ENCODE results near the gene PIGC. TPM values are rescaled to one million over a fixed set of nuclear protein-coding genes. Genes with fewer than 3 reads are reported as not detected.
"Not testable (repeated sequence)": the region's sequence is repeated elsewhere in the genome, so short reads cannot be mapped to it uniquely, and the experiment has no call there.

Gene PIGC
- total and polyA plus RNA-seq, 7 donors = 15.3 to 37.4 (median 22.3) TPM

GRCh38 chr1:172446547-172446946 is 2.7 kb upstream of the PIGC start:
- DNase-seq = no peak
- peaks cover 0 to 31% (median 19%) of the 10 kb centered on the region in 4 donors for H3K4me1 ChIP-seq
- H3K27ac ChIP-seq = no peak overlapping the region
- 87 to 92% methylated on average over 3 of the region's 3 CpGs for WGBS, 2 donors
- TF ChIP-seq POLR2A (IDR thresholded peaks at IDR 0.05) (no peak), EP300 (IDR thresholded peaks at IDR 0.05) (no peak), POLR2AphosphoS5 (IDR thresholded peaks at IDR 0.05) (no peak)
- TF ChIP-seq, protein P1, sequence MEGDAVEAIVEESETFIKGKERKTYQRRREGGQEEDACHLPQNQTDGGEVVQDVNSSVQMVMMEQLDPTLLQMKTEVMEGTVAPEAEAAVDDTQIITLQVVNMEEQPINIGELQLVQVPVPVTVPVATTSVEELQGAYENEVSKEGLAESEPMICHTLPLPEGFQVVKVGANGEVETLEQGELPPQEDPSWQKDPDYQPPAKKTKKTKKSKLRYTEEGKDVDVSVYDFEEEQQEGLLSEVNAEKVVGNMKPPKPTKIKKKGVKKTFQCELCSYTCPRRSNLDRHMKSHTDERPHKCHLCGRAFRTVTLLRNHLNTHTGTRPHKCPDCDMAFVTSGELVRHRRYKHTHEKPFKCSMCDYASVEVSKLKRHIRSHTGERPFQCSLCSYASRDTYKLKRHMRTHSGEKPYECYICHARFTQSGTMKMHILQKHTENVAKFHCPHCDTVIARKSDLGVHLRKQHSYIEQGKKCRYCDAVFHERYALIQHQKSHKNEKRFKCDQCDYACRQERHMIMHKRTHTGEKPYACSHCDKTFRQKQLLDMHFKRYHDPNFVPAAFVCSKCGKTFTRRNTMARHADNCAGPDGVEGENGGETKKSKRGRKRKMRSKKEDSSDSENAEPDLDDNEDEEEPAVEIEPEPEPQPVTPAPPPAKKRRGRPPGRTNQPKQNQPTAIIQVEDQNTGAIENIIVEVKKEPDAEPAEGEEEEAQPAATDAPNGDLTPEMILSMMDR (IDR thresholded peaks at IDR 0.05) = no peak
- H3K9me3 ChIP-seq = no peaks in the 10 kb centered on the region
- peaks cover 0 to 5% (median 0%) of the 10 kb centered on the region in 4 donors for H3K36me3 ChIP-seq
- intact Hi-C loops (cut with DNase I) = no loop called here
- no peak overlapping the region for H3K4me3 ChIP-seq
- H3K27me3 ChIP-seq = no peaks in the 10 kb centered on the region

- Histone ChIP-seq H3K36me3 (peaks cover 0 to 7% (median 0%) of the 10 kb centered on the region in 4 donors), H3K27ac (peak overlapping the region in 3 of 4 donors; percentile 69 to 85 (median 80)), H3K4me1 (peaks cover 0 to 26% (median 17%) of the 10 kb centered on the region in 4 donors), H3K27me3 (no peaks in the 10 kb centered on the region), H3K9me3 (no peaks in the 10 kb centered on the region), H3K4me3 (peak overlapping the region; percentile 54 to 99 (median 77))
- TF ChIP-seq, protein P1 (IDR thresholded peaks at IDR 0.05) = no peak
- TF ChIP-seq EP300 (IDR thresholded peaks at IDR 0.05) (no peak), POLR2AphosphoS5 (IDR thresholded peaks at IDR 0.05) (no peak), POLR2A (IDR thresholded peaks at IDR 0.05) (no peak)
- no peak for DNase-seq
- intact Hi-C loops (cut with DNase I) = loop anchor here (1.0 to 5.0 kb wide), 3 partner anchors 43 to 661 kb away; partner anchors contain the start of gene METTL13
- 68 to 71% methylated on average over 3 of the region's 3 CpGs for WGBS, 2 donors
Measured at GRCh38 chr1:172442843-172443565, 865 bp downstream of the PIGC start.

- Histone ChIP-seq H3K27me3 (no peaks in the 10 kb centered on the region), H3K4me1 (peaks cover 0 to 26% (median 17%) of the 10 kb centered on the region in 4 donors), H3K36me3 (peaks cover 0 to 7% (median 0%) of the 10 kb centered on the region in 4 donors), H3K9me3 (no peaks in the 10 kb centered on the region), H3K27ac (no peak overlapping the region), H3K4me3 (no peak overlapping the region)
- intact Hi-C loops (cut with DNase I) = loop anchor here (5.0 kb wide), 2 partner anchors 400 to 660 kb away; partner anchors contain the start of gene METTL13
- WGBS, 2 donors = 97 to 98% methylated on average over 6 of the region's 6 CpGs
- no peak for DNase-seq
- no peak for TF ChIP-seq POLR2A (IDR thresholded peaks at IDR 0.05)
- no peak for TF ChIP-seq EP300 (IDR thresholded peaks at IDR 0.05)
- no peak for TF ChIP-seq POLR2AphosphoS5 (IDR thresholded peaks at IDR 0.05)
- TF ChIP-seq, protein P1 (IDR thresholded peaks at IDR 0.05) = no peak
Measured at GRCh38 chr1:172442404-172442803, 1.5 kb downstream of the PIGC start.

GRCh38 chr1:172437183-172437582 is 6.7 kb downstream of the PIGC start:
- H3K4me1 ChIP-seq; H3K27ac ChIP-seq; H3K9me3 ChIP-seq; H3K4me3 ChIP-seq; H3K27me3 ChIP-seq; intact Hi-C loops (cut with DNase I); DNase-seq; H3K36me3 ChIP-seq: not testable (repeated sequence)
- 78 to 93% methylated on average over 3 of the region's 3 CpGs for WGBS, 2 donors

DNA sequence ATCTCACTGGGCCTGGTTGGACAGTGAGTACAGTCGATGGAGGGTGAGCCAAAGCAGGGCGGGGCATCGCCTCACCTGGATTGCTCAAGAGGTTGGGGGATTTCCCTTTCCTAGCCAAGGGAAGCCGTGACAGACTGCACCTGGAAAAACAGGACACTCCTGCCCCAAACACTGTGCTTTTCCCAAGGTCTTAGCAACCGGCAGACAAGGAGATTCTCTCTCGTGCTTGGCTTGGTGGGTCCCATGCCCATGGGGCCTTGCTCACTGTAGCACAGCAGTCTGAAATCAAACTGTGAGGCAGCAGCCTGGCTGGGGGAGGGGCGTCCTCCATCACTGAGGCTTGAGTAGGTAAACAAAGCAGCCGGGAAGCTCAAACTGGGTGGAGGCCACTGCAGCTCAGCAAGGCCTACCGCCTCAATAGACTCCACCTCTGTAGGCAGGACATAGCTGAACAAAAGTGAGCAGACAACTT is 12.1 kb downstream of the PIGC start:
- Histone ChIP-seq H3K27ac (no peak overlapping the region), H3K27me3 (no peaks in the 10 kb centered on the region), H3K4me3 (no peak overlapping the region), H3K4me1 (no peaks in the 10 kb centered on the region), H3K9me3 (no peaks in the 10 kb centered on the region), H3K36me3 (no peaks in the 10 kb centered on the region)
- DNase-seq = no peak
- TF ChIP-seq, protein P1 (IDR thresholded peaks at IDR 0.05) = no peak
- TF ChIP-seq EP300 (IDR thresholded peaks at IDR 0.05) = no peak
- no peak for TF ChIP-seq POLR2A (IDR thresholded peaks at IDR 0.05)
- TF ChIP-seq POLR2AphosphoS5 (IDR thresholded peaks at IDR 0.05) = no peak
- intact Hi-C loops (cut with DNase I) = no loop called here
- 16 to 57% methylated on average over 9 of the region's 9 CpGs for WGBS, 2 donors
